AG09309 (cell line): Measurements from ENCODE around the gene S100A11.

ENCODE experiments used
- DNase-seq: peaks from one replicate; pipeline ENCODE4 v3.0.0-alpha.2; 2010; ENCODE audit warnings: low read depth
- H3K4me3 ChIP-seq: 2 replicates; pipeline ENCODE4 v1.5.1; 2011; ENCODE audit warnings: mild to moderate bottlenecking, low read depth, low read length, moderate library complexity; ENCODE audit not compliant: control insufficient read depth
- CTCF ChIP-seq: IDR thresholded peaks from 2 replicates; pipeline ENCODE4 v1.5.1; 2011; ENCODE audit warnings: mild to moderate bottlenecking, low read depth, low read length, inconsistent platforms; ENCODE audit not compliant: insufficient read depth, control insufficient read depth; ENCODE audit errors: missing control alignments

Gene S100A11

GRCh38 chr1:152029144-152029928 lies 7.5 kb downstream of the S100A11 start:
- H3K4me3 ChIP-seq, result no peak overlapping the region
- DNase-seq, result no peak
- TF ChIP-seq CTCF, result no peak

GRCh38 chr1:152026895-152027294 lies 9.9 kb downstream of the S100A11 start:
- DNase-seq, result no peak
- no peak overlapping the region for H3K4me3 ChIP-seq
- TF ChIP-seq CTCF, result no peak

DNA sequence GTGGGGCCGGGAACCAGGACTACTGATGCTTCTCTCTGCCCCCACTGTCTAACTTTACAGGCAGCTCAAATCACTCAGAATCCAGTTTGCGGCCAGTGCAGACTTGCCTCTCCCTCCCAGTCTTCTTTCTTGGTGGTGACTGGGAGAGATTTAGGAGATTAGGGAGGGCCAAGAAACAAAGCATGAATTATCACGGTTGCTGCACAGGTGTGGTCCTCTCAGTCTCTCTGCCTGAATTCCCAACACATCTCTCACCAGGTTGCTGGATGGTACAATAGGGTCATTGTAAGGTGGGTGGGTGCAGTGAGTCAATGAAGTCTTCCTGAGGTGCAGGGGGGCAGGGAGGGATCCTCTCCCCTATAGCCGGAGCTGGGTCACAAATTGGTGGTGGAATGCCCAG lies 12.6 kb downstream of the S100A11 start:
- no peak for TF ChIP-seq CTCF
- H3K4me3 ChIP-seq, result no peak overlapping the region
- DNase-seq, result no peak

- no peak for TF ChIP-seq CTCF
- DNase-seq, result no peak
- H3K4me3 ChIP-seq, result no peak overlapping the region
These were observed 13.6 kb downstream of the S100A11 start for GRCh38 chr1:152023221-152023620.

DNA sequence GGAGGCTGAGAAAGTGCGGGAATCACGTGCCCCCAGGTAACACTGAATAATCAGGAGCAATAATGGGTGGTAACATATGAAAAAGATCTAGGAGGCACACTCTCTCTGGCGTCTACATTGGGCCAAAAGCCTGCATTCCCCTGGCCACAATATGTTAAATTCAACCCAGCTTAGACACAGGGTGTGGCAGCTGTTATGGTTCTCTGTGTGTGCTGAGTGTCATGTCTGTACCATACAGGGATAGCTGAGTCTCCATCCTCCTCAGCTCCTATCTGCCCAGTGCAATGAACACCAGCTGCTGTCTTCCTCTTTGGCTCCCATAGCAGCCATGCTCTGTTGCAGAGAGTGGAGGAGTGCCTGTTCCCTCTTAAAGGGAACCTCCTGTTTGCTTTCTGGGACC lies 14.3 kb downstream of the S100A11 start:
- no peak for TF ChIP-seq CTCF
- no peak for DNase-seq
- H3K4me3 ChIP-seq, result no peak overlapping the region

DNA sequence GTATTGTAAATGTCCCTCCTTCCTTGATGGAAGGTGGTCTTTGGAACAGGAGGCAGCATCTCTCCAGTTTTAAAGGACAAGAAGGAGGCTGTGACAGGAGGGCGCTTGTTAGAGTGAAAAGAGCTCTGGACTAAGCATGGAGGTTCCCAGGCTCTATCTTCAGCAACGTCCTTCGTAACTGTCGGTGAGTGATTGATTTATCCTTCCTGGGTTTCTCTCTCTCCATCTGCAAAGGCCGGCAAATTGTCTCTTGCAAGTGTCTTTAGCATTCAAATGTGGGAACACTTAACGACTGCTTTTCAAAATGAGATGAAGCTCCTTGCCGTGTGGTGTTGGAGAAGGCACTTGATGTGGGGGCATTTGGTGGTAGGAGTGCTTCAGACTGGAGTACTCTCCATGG lies 15.2 kb downstream of the S100A11 start:
- no peak for DNase-seq
- TF ChIP-seq CTCF, result no peak
- no peak overlapping the region for H3K4me3 ChIP-seq
